GM23338 (cell line): ENCODE data around the gene CEACAM5.

Experiments used
- CREB1 ChIP-seq: fragments of 250-450 bp; sonication (Bioruptor Pico); IDR thresholded peaks from 2 replicates; pipeline ENCODE4 v1.5.0; 2020; ENCODE audit warnings: low read depth, mild to moderate bottlenecking, moderate library complexity
- EZH2 ChIP-seq: fragments of 200-600 bp; sonication (generic); IDR thresholded peaks from one replicate; pipeline ENCODE4 v1.8.0; 2017; ENCODE audit warnings: antibody characterized with exemption, mild to moderate bottlenecking, low read depth; ENCODE audit not compliant: unreplicated experiment
- EZH2phosphoT487 ChIP-seq: fragments of 200-600 bp; sonication (generic); IDR thresholded peaks from one replicate; pipeline ENCODE4 v1.8.1; 2018; ENCODE audit warnings: antibody characterized with exemption; ENCODE audit not compliant: unreplicated experiment
- JUNB ChIP-seq: IDR thresholded peaks from one replicate; pipeline ENCODE4 v1.6.1; 2016; ENCODE audit warnings: antibody characterized with exemption; ENCODE audit not compliant: unreplicated experiment
- POLR2AphosphoS5 ChIP-seq: IDR thresholded peaks from 2 replicates; pipeline ENCODE4 v1.6.1; 2016; ENCODE audit warnings: antibody characterized with exemption, low read depth
- REST ChIP-seq: IDR thresholded peaks from one replicate; pipeline ENCODE4 v1.6.1; 2018; ENCODE audit warnings: antibody characterized with exemption; ENCODE audit not compliant: unreplicated experiment
- ZNF114 ChIP-seq: fragments of 250-450 bp; sonication (Bioruptor Pico); IDR thresholded peaks from 2 replicates; pipeline ENCODE4 v1.5.0; 2020; ENCODE audit warnings: mild to moderate bottlenecking, moderate library complexity
- ZNF331 ChIP-seq: fragments of 250-450 bp; sonication (Bioruptor Pico); IDR thresholded peaks from 2 replicates; pipeline ENCODE4 v1.5.0; 2020; ENCODE audit warnings: low read depth, mild to moderate bottlenecking, moderate library complexity
- ZNF462 ChIP-seq: fragments of 250-450 bp; sonication (Bioruptor Pico); IDR thresholded peaks from 2 replicates; pipeline ENCODE4 v1.5.0; 2020; ENCODE audit warnings: mild to moderate bottlenecking, moderate library complexity
- TF ChIP-seq, protein P1 (sequence below), 2 experiments: fragments of 200-600 bp in 1 of 2; sonication (generic) in 1 of 2; conservative IDR thresholded peaks; 2 replicates each; pipeline versions ENCODE4 v1.5.1 to v1.6.1; 2016 to 2017; ENCODE audit warnings: antibody characterized with exemption in 2 of 2, low read depth in 2 of 2, mild to moderate bottlenecking in 2 of 2, moderate library complexity in 1 of 2
- TF ChIP-seq, protein P2 (sequence below): IDR thresholded peaks from 2 replicates; pipeline ENCODE4 v1.6.1; 2016; ENCODE audit warnings: antibody characterized with exemption

GRCh38 chr19:41699231-41699967 is 9.0 kb upstream of the CEACAM5 start:
- TF ChIP-seq EZH2 (no peak), EZH2phosphoT487 (no peak), ZNF331 (no peak), CREB1 (CRISPR knock-in tag) (no peak), POLR2AphosphoS5 (no peak), REST (no peak), ZNF462 (no peak), ZNF114 (no peak), JUNB (no peak)
- TF ChIP-seq, protein P1, sequence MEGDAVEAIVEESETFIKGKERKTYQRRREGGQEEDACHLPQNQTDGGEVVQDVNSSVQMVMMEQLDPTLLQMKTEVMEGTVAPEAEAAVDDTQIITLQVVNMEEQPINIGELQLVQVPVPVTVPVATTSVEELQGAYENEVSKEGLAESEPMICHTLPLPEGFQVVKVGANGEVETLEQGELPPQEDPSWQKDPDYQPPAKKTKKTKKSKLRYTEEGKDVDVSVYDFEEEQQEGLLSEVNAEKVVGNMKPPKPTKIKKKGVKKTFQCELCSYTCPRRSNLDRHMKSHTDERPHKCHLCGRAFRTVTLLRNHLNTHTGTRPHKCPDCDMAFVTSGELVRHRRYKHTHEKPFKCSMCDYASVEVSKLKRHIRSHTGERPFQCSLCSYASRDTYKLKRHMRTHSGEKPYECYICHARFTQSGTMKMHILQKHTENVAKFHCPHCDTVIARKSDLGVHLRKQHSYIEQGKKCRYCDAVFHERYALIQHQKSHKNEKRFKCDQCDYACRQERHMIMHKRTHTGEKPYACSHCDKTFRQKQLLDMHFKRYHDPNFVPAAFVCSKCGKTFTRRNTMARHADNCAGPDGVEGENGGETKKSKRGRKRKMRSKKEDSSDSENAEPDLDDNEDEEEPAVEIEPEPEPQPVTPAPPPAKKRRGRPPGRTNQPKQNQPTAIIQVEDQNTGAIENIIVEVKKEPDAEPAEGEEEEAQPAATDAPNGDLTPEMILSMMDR (conservative IDR thresholded peaks at IDR 0.05; ENCODE audit: low read depth in 2 of 2), result no peak
- TF ChIP-seq, protein P2, sequence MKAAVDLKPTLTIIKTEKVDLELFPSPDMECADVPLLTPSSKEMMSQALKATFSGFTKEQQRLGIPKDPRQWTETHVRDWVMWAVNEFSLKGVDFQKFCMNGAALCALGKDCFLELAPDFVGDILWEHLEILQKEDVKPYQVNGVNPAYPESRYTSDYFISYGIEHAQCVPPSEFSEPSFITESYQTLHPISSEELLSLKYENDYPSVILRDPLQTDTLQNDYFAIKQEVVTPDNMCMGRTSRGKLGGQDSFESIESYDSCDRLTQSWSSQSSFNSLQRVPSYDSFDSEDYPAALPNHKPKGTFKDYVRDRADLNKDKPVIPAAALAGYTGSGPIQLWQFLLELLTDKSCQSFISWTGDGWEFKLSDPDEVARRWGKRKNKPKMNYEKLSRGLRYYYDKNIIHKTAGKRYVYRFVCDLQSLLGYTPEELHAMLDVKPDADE, result no peak
